HFFc6 (cell line): ENCODE results near the gene SPPL2A. TPM values are rescaled to one million over a fixed set of nuclear protein-coding genes. Genes with fewer than 3 reads are reported as not detected.
A peak's percentile ranks its signal among the peaks of the same experiment; 100 is the strongest.

Experiments used
- DNase-seq: peaks from one replicate; pipeline ENCODE4 v3.0.0-alpha.2; 2018
- H3K27ac Mint-ChIP-seq: 2 replicates; pipeline ENCODE4 v1.8.0; 2020; ENCODE audit warnings: mild to moderate bottlenecking, mixed read lengths
- H3K27me3 Mint-ChIP-seq: 2 replicates; pipeline ENCODE4 v1.8.0; 2021; ENCODE audit warnings: mild to moderate bottlenecking, moderate library complexity, mixed read lengths; ENCODE audit not compliant: insufficient read depth
- H3K36me3 Mint-ChIP-seq: 2 replicates; pipeline ENCODE4 v1.8.0; 2021; ENCODE audit warnings: low read depth, mixed read lengths
- H3K4me1 Mint-ChIP-seq: 2 replicates; pipeline ENCODE4 v1.8.0; 2020; ENCODE audit warnings: low read depth, mixed read lengths
- H3K4me3 Mint-ChIP-seq: 2 replicates; pipeline ENCODE4 v1.8.0; 2020; ENCODE audit warnings: mild to moderate bottlenecking, moderate library complexity, mixed read lengths
- H3K9me3 Mint-ChIP-seq: 2 replicates; pipeline ENCODE4 v1.8.0; 2020; ENCODE audit warnings: mild to moderate bottlenecking, mixed read lengths
- total RNA-seq, 6 experiments: library from RNA; stranded (reverse); fragmentation: NEBNext Ultra II Directional; extraction: Animal tissue kit (Norgen Biotek cat#: 25700); gene quantifications; 2 replicates in 1 of 6; 3 replicates in 5 of 6; pipeline ENCODE4 v1.2.3, GENCODE V29; 2021
- TF ChIP-seq, protein P1 (sequence below): fragments of 200-600 bp; sonication (generic); IDR thresholded peaks from 2 replicates; pipeline ENCODE4 v1.5.0; 2021; ENCODE audit warnings: antibody characterized with exemption, mild to moderate bottlenecking

The SPPL2A gene
- total RNA-seq, 6 experiments from 2014 or later = 119 to 170 (median 138) TPM

DNA sequence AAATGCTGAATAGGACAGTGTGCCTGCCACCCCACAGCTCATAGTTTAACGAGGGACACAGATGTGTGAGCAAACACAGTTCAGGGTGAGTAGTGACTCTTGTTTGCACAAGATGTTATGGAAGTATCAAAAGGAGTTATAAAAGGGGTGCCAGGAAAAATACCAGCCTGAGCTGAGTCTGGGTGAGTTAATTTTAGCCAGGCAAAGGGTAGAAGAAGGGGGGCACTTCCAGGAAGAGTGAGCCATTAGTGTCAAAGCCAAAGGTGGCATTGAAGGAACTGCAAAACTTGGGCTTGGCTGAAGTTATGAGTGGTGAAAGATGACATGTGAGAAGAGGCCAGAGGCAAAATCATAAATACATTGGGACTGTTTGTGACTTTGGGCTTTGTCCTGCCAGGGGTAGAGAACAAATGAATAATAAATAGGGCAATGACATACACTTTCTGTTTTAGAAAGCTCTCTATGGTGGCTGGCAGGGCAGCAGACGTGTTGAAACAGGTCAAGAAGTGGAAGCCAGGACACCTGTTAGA is 1.9 kb upstream of the SPPL2A start:
- Mint-ChIP-seq H3K27me3 (peaks cover 2% of the 10 kb centered on the region), H3K4me1 (peaks cover 42% of the 10 kb centered on the region), H3K27ac (no peak overlapping the region), H3K36me3 (peaks cover 5% of the 10 kb centered on the region; the same call in 1 of the 2 replicates), H3K9me3 (no peaks in the 10 kb centered on the region), H3K4me3 (no peak overlapping the region)
- no peak for DNase-seq
- TF ChIP-seq, protein P1, sequence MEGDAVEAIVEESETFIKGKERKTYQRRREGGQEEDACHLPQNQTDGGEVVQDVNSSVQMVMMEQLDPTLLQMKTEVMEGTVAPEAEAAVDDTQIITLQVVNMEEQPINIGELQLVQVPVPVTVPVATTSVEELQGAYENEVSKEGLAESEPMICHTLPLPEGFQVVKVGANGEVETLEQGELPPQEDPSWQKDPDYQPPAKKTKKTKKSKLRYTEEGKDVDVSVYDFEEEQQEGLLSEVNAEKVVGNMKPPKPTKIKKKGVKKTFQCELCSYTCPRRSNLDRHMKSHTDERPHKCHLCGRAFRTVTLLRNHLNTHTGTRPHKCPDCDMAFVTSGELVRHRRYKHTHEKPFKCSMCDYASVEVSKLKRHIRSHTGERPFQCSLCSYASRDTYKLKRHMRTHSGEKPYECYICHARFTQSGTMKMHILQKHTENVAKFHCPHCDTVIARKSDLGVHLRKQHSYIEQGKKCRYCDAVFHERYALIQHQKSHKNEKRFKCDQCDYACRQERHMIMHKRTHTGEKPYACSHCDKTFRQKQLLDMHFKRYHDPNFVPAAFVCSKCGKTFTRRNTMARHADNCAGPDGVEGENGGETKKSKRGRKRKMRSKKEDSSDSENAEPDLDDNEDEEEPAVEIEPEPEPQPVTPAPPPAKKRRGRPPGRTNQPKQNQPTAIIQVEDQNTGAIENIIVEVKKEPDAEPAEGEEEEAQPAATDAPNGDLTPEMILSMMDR = no peak

DNA sequence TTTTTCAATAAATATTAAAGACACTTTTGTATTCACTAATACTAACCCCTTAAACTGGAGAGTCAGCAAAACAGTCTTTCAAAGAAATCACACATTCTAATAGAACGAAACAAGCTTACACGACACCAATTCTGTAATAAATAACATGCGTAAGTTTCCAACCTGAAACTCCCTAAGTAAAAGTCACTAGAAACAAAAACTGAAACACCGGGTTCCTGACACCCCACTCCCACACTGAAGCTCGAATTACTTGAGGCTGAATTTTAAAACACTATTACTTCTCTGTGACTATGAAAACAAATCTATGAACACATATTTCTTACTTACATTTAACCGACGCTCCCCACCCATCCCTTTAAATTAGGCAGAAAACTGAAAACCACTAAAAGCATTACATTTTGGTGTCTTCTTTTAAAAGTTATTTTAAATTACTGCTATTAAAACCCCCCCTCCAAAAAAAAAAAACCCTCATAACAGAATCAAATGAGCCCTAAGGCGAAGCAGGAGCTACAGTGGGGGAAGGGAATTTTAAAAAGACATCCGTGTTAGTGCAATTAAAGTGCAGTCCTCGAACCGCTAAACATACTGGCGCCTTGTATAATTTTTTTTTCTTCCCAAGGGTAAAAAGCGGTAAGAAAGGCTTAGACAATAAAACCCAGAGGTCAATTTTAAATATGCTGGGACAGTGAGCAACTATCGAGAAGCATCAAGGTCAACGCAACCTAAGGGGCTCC is 878 bp downstream of the SPPL2A start:
- Mint-ChIP-seq H3K4me3 (peak overlapping the region; percentile 96), H3K9me3 (no peaks in the 10 kb centered on the region)
- no peak for DNase-seq

DNA sequence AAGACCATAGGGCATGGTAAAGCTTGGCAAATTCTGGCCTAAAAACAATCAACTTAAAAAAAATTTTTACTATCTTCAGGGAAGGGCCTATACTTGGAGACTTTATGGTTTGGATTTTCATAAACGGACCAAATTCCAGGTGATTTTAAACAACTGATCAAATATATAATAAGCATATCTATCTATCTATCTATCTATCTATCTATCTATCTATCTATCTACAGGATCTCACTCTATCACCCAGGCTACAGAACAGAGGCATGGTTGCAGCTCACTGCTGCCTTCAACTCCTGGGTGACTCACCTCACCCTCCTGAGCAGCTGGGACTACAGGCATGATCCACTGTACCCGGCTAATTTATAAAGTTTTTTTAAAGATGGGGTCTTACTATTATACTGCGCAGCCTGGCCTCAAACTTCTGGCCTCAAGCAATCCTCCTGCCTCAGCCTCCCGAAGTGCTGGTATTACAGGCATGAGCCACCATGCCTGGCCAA is 6.7 kb downstream of the SPPL2A start:
- H3K36me3 Mint-ChIP-seq = peaks cover 10% of the 10 kb centered on the region; the same call in 1 of the 2 replicates
- TF ChIP-seq, protein P1 = no peak
- H3K4me1 Mint-ChIP-seq = peaks cover 53% of the 10 kb centered on the region
- H3K27me3 Mint-ChIP-seq = no peaks in the 10 kb centered on the region; the same call in 1 of the 2 replicates
- H3K27ac Mint-ChIP-seq = no peak overlapping the region; the same call in 1 of the 2 replicates
- no peak overlapping the region for H3K4me3 Mint-ChIP-seq
- H3K9me3 Mint-ChIP-seq = no peaks in the 10 kb centered on the region
- DNase-seq = no peak

More for the DNA sequence above, 878 bp downstream of the SPPL2A start:
- peaks cover 51% of the 10 kb centered on the region for H3K4me1 Mint-ChIP-seq
- no peaks in the 10 kb centered on the region; the same call in none of the 2 replicates for H3K27me3 Mint-ChIP-seq
- peak overlapping the region; percentile 81 for H3K27ac Mint-ChIP-seq
- TF ChIP-seq, protein P1 = no peak
- H3K36me3 Mint-ChIP-seq = peaks cover 10% of the 10 kb centered on the region; the same call in 1 of the 2 replicates

DNA sequence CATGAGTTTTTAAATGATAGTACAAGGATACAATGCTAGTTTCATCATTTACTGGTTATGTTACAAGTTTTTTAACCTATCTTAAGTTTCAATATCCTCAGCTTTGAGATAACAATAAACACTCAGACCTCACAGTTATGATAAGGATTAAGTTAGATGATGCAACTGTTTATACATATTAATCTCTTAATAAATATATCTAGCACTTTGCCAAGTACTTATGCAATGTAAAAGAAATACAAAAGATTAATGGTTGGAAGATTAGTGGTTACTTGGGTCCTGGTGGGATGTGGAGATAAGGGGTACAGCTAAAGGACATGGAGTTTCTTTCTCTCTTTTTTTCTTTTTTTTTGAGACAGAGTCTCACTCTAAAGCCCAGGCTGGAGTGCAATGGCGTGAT is 12.0 kb downstream of the SPPL2A start:
- TF ChIP-seq, protein P1 = no peak
- Mint-ChIP-seq H3K27ac (peak overlapping the region; percentile 24; the same call in 1 of the 2 replicates), H3K4me3 (no peak overlapping the region), H3K36me3 (peaks cover 2% of the 10 kb centered on the region; the same call in 1 of the 2 replicates), H3K27me3 (no peaks in the 10 kb centered on the region), H3K4me1 (peaks cover 48% of the 10 kb centered on the region), H3K9me3 (no peaks in the 10 kb centered on the region)
- no peak for DNase-seq

DNA sequence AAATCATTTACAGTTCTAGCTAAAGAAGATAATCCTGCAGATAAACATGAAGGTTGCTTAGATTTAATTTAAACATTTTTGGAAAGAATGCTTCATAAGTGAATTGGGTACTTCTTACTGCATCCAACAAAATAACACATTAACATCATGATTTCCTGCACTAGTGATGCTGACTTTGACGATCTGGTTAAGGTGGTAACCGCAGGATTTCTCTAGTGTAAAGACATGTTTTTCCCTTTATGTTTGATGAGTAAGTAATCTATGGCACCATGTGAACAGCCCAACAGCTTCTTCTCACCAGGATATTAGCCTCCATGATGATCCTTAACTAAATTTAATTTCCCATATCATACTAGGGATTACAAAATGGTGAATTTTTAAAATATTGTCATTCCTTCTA is 14.1 kb downstream of the SPPL2A start:
- H3K27ac Mint-ChIP-seq = no peak overlapping the region
- peaks cover 4% of the 10 kb centered on the region; the same call in 1 of the 2 replicates for H3K36me3 Mint-ChIP-seq
- no peak overlapping the region for H3K4me3 Mint-ChIP-seq
- H3K27me3 Mint-ChIP-seq = no peaks in the 10 kb centered on the region
- H3K9me3 Mint-ChIP-seq = no peaks in the 10 kb centered on the region
- TF ChIP-seq, protein P1 = no peak
- DNase-seq = no peak
- H3K4me1 Mint-ChIP-seq = peaks cover 58% of the 10 kb centered on the region
